T-helper 17 cell (primary cell): Measurements from ENCODE around the gene RPL22. TPM values are rescaled to one million over a fixed set of nuclear protein-coding genes. Genes with fewer than 3 reads are reported as not detected.

Experiments used
- ATAC-seq: fragments of 150-1000 bp; cut with Tn5 transposase; 2 replicates; pipeline ENCODE4 v1.10.0; 2021; ENCODE audit warnings: mild to moderate bottlenecking, moderate library complexity
- DNase-seq, 3 donors: peaks; one replicate each; pipeline versions ENCODE4 v3.0.0 to v3.0.0-alpha.2; 2020 to 2021
- H3K9me3 ChIP-seq: one replicate; pipeline ENCODE4 v1.7.0; 2013; ENCODE audit warnings: low read length, mild to moderate bottlenecking; ENCODE audit not compliant: control insufficient read depth, poor library complexity, severe bottlenecking
- H3K27ac Mint-ChIP-seq: one replicate; pipeline ENCODE4 v1.8.0; 2022; ENCODE audit warnings: mild to moderate bottlenecking, moderate library complexity, mixed read lengths
- H3K27me3 Mint-ChIP-seq: one replicate; pipeline ENCODE4 v1.8.0; 2022; ENCODE audit warnings: mixed read lengths
- H3K36me3 Mint-ChIP-seq: one replicate; pipeline ENCODE4 v1.8.0; 2022; ENCODE audit warnings: low read depth, mixed read lengths
- H3K4me1 Mint-ChIP-seq: one replicate; pipeline ENCODE4 v1.8.0; 2022; ENCODE audit warnings: mild to moderate bottlenecking, mixed read lengths
- H3K4me3 Mint-ChIP-seq: one replicate; pipeline ENCODE4 v1.8.0; 2022; ENCODE audit warnings: mild to moderate bottlenecking, moderate library complexity, mixed read lengths
- total RNA-seq, 4 donors: library from RNA in 2 of 4; stranded (reverse) in 2 of 4; gene quantifications; one replicate each; pipeline ENCODE4 v1.2.3 and lab custom pipeline; 2022 to 2026

Gene RPL22
- total RNA-seq, 2 donors from 2014 or later: 510 to 543 TPM

DNA sequence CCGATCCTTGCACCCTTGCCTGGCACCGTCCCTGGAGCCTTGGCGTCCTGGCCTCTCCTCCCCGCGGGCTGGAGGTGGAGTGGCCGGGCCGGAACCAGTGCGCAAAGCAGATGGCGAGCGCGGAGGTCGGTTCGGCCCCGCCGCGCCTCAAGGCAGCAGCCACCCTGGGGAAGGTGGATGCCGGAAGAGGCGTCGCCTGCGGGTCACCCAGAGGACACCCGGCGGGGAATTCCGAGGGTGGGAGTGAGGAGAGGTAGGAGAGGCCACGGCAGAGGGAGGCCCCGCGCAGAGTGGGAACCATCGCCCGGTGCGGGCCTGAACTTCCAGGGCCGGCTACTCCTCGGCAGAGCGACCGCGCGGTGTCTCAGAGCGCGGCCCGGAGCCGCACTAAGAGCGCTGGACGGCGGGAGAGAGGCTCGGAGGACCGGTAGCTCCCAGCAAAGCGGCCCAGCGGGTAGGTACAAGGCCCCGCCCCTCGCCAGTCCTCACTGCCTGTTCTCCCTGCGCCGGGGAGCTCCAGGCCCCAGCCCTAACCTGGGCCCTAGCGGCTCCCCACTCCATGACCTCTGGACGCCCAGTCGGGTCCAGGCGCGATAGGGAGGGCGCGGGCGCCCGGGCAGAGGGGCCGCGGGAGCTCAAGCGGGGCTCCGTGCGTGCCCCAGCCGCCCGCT, 6.6 kb upstream of the RPL22 start, which contains the start of gene RNF207:
Gene RNF207 (plus strand): TSS at position 271 of the 671 bp plus-strand sequence. CDS start 417 bp downstream, outside the sequence.
- Mint-ChIP-seq H3K27me3 (no peaks in the 10 kb centered on the region), H3K27ac (no peak within 1 kb of the TSS), H3K36me3 (no peaks in the 10 kb centered on the region), H3K4me3 (peak within 1 kb of the TSS; percentile 85), H3K4me1 (peaks cover 8% of the 10 kb centered on the region)
- H3K9me3 ChIP-seq: no peaks in the 10 kb centered on the region
- ATAC-seq: peak; percentile 88
- DNase-seq: peak; percentile 52 to 58 (median 55)

DNA sequence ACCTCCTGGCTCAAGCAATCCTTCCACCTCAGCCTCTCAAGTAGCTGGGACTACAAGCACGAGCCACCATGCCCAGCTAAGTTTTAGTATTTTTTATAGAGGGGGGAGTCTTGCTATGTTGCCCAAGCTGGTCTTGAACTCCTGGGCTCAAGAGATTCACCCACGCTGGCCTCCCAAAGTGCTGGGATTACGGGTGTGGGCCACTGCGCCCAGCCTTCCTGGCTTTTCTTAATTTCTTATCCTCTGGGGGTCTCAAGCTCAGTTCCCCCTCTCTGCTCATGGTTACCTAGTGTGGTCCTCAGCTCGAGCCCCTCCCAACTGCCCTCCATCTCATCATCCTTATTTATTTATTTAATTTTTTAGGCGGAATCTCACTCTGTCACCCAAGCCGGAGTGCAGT, 2.9 kb upstream of the RPL22 start:
- no peak for ATAC-seq
- no peaks in the 10 kb centered on the region for H3K9me3 ChIP-seq
- DNase-seq: no peak
- H3K36me3 Mint-ChIP-seq: no peaks in the 10 kb centered on the region
- no peak overlapping the region for H3K27ac Mint-ChIP-seq
- H3K4me3 Mint-ChIP-seq: no peak overlapping the region
- no peaks in the 10 kb centered on the region for H3K27me3 Mint-ChIP-seq
- peaks cover 27% of the 10 kb centered on the region for H3K4me1 Mint-ChIP-seq

GRCh38 chr1:6200188-6200809, 904 bp upstream of the RPL22 start:
- no peaks in the 10 kb centered on the region for H3K9me3 ChIP-seq
- DNase-seq: no peak
- Mint-ChIP-seq H3K27me3 (no peaks in the 10 kb centered on the region), H3K4me1 (peaks cover 32% of the 10 kb centered on the region), H3K27ac (peak overlapping the region; percentile 97), H3K4me3 (peak overlapping the region; percentile 98), H3K36me3 (peaks cover 2% of the 10 kb centered on the region)
- ATAC-seq: no peak

DNA sequence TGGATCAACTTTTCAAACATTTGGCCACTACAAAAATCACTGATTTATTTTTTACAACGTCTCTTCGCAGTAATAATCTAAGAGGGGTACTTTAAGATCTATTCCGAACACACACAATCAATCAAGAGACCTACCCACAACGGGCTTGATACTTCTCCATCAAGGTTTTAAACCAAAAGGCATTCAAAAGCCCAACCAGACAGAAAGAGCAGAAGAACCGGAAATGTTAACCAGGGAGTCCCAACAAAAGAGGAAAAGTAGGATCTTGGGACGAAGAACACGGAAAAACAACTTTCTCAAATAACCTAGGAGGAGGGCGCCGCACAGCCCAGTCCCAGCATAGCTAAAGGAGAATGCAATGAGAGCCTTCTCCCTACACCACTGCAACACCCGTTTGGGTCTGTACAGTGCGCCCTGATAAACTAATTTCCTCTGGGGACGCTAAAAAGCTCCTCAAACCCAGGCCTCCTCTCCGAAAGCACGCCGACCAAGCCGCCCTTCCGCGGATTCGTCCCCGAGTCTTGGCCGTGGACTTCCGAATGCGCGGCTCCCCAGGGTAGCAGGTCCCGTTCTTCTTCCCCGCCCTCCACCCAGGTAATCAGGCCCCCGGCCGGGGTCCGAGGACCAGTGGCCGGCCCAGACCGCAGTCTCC, 623 bp downstream of the RPL22 start:
- Mint-ChIP-seq H3K4me3 (peak overlapping the region; percentile 98), H3K27ac (peak overlapping the region; percentile 97), H3K36me3 (peaks cover 2% of the 10 kb centered on the region), H3K27me3 (no peaks in the 10 kb centered on the region), H3K4me1 (peaks cover 30% of the 10 kb centered on the region)
- peak; percentile 12 for ATAC-seq
- peak in 1 of 3 donors; percentile 21 for DNase-seq
- H3K9me3 ChIP-seq: no peaks in the 10 kb centered on the region

DNA sequence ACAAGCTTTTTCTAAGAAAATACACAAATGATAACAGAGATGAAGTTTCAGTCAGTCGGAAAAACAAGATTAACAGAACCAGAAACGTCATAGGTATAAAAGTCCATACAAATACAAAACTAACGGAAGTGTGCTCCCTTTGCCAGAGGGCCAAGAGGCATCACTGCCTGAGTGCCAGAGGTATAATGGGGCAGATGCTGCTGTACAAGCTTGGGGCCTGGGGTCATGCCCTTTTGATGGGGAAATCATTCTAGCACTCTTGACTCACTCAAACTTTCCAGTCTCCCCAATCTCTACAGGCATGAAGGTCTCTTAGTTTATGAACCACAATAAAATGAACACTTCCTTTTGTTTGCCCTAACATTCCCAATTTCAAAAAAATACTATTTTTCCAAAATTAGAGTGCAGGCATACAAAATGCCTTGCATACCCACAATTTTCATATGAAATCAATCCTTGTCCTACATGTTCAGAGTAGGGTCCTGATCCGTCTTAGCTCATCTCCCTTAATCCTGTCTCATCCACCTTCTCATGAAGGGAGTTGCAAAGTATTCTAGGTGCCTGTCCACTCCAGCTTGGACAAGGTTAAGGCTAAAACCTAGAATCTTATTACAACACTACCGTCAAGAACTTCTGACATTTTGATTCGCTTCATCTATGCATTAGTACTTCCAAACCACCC, 1.5 kb downstream of the RPL22 start:
- peak overlapping the region; percentile 98 for H3K4me3 Mint-ChIP-seq
- ATAC-seq: no peak
- DNase-seq: no peak
- H3K27me3 Mint-ChIP-seq: no peaks in the 10 kb centered on the region
- peaks cover 4% of the 10 kb centered on the region for H3K36me3 Mint-ChIP-seq
- H3K27ac Mint-ChIP-seq: peak overlapping the region; percentile 97
- H3K4me1 Mint-ChIP-seq: peaks cover 30% of the 10 kb centered on the region
- no peaks in the 10 kb centered on the region for H3K9me3 ChIP-seq

DNA sequence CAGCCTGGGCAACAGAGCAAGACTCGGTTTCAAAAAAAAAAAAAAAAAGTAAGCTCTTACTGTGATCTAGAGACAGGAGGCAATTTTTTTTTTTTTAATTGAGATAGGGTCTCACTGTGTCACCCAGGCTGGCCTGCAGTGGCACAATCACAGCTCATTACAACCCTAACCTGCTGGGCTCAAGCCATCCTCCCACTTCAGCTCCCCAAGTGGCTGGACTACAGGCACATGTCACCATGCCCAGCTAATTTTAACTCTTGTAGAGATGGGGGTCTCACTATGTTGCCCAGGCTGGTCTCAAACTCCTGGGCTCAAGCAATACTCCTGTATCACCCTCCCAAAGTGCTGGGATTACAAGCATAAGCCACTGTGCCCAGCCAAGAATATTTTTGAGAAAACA, 7.4 kb downstream of the RPL22 start:
- H3K4me1 Mint-ChIP-seq: peaks cover 9% of the 10 kb centered on the region
- no peak overlapping the region for H3K27ac Mint-ChIP-seq
- no peaks in the 10 kb centered on the region for H3K9me3 ChIP-seq
- DNase-seq (no peak), ATAC-seq (no peak)
- H3K4me3 Mint-ChIP-seq: no peak overlapping the region
- peaks cover 11% of the 10 kb centered on the region for H3K36me3 Mint-ChIP-seq
- H3K27me3 Mint-ChIP-seq: no peaks in the 10 kb centered on the region

DNA sequence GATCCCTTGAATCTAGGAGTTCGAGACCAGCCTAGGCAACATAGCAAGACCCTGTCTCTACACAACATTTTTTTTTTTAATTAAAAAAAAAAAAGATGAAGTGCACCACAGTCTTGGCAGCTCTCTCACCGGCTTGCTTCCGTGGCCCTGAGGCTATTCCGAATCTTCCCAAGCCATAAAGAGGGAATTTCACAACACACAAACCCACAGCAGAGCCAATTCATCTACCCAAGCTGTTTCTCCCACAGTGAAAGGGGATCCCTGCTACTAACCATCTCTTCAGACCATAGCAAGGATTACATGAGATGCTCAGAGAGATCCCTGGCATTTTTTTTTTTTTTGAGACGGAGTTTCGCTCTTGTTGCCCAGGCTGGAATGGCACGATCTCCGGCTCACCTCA, 10.9 kb downstream of the RPL22 start:
- Mint-ChIP-seq H3K27ac (no peak overlapping the region), H3K27me3 (no peaks in the 10 kb centered on the region), H3K36me3 (peaks cover 8% of the 10 kb centered on the region), H3K4me1 (peaks cover 8% of the 10 kb centered on the region), H3K4me3 (no peak overlapping the region)
- ATAC-seq (no peak), DNase-seq (no peak)
- no peaks in the 10 kb centered on the region for H3K9me3 ChIP-seq

- Mint-ChIP-seq H3K4me3 (no peak overlapping the region), H3K4me1 (peaks cover 19% of the 10 kb centered on the region), H3K27me3 (peaks cover 13% of the 10 kb centered on the region), H3K36me3 (peaks cover 5% of the 10 kb centered on the region), H3K27ac (no peak overlapping the region)
- ATAC-seq: no peak
- no peaks in the 10 kb centered on the region for H3K9me3 ChIP-seq
- DNase-seq: no peak
Observed at GRCh38 chr1:6185635-6186382, 13.6 kb downstream of the RPL22 start.

- no peak for DNase-seq
- ATAC-seq: no peak
- Mint-ChIP-seq H3K4me1 (peaks cover 20% of the 10 kb centered on the region), H3K27me3 (peaks cover 16% of the 10 kb centered on the region), H3K4me3 (no peak overlapping the region), H3K27ac (no peak overlapping the region), H3K36me3 (peaks cover 5% of the 10 kb centered on the region)
- no peaks in the 10 kb centered on the region for H3K9me3 ChIP-seq
Observed at GRCh38 chr1:6185151-6185550, 14.2 kb downstream of the RPL22 start.

DNA sequence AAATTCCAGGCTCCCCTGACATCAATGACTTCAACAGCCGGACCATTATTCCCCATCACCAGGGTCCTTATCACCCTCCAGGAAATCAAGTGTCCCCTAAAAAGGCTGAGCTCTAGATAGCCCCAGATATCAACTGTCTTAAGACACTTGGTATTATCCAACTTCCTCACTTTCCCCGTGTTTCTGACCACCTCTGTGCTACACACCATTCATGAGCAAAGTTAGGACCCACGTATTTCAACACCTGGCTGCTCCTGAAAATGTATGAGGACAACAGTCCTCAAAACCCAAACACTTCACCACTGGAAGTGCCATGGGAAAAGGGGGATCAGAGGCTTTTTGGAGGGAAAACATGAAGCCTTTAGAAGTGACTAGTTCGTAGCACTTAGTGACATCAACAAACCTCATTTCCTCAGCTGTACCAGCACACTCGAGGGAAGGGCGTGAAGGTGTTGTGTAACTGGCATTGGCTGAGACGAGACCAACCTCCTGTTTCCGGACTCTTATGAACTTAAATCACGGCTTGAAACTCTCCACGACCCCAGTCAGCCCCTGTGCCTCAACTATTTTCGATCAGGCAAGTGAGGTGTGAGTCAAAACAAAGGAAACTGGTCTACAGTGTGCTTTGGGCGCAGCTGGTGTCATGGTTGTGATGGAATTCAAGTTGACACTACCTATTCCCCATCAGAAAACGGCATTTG, 15.2 kb downstream of the RPL22 start:
- H3K27ac Mint-ChIP-seq: peak overlapping the region; percentile 75
- H3K4me1 Mint-ChIP-seq: peaks cover 20% of the 10 kb centered on the region
- H3K36me3 Mint-ChIP-seq: peaks cover 5% of the 10 kb centered on the region
- H3K27me3 Mint-ChIP-seq: peaks cover 16% of the 10 kb centered on the region
- ATAC-seq: no peak
- H3K9me3 ChIP-seq: no peaks in the 10 kb centered on the region
- DNase-seq: no peak
- H3K4me3 Mint-ChIP-seq: no peak overlapping the region

- Mint-ChIP-seq H3K36me3 (no peaks in the 10 kb centered on the region), H3K4me1 (peaks cover 19% of the 10 kb centered on the region), H3K27ac (peak overlapping the region; percentile 75), H3K4me3 (no peak overlapping the region), H3K27me3 (peaks cover 20% of the 10 kb centered on the region)
- DNase-seq: no peak
- ATAC-seq: no peak
- no peaks in the 10 kb centered on the region for H3K9me3 ChIP-seq
Observed at GRCh38 chr1:6183520-6183989, 15.8 kb downstream of the RPL22 start.

- no peaks in the 10 kb centered on the region for H3K9me3 ChIP-seq
- H3K4me3 Mint-ChIP-seq: peak overlapping the region; percentile 77
- H3K27me3 Mint-ChIP-seq: peaks cover 38% of the 10 kb centered on the region
- DNase-seq (no peak), ATAC-seq (no peak)
- H3K36me3 Mint-ChIP-seq: peaks cover 2% of the 10 kb centered on the region
- H3K27ac Mint-ChIP-seq: no peak overlapping the region
- peaks cover 22% of the 10 kb centered on the region for H3K4me1 Mint-ChIP-seq
Observed at GRCh38 chr1:6181347-6181770, 18.0 kb downstream of the RPL22 start.
